ENCODE data around the gene YIF1A.

GRCh38 chr11:66302656-66303055, 13.7 kb upstream of the YIF1A start:
- TF ChIP-seq EZH2phosphoT487 (IDR thresholded peaks at IDR 0.05; ENCODE audit: insufficient read depth, low read depth): no peak
- TF ChIP-seq EZH2 (IDR thresholded peaks at IDR 0.05; ENCODE audit: insufficient read depth, poor library complexity, severe bottlenecking): no peak
